ENCODE measurements around the gene RANBP9.

GRCh38 chr6:13575377-13575775, 136.3 kb downstream of the RANBP9 start:
- TF ChIP-seq YY1 (IDR thresholded peaks at IDR 0.05; ENCODE audit: insufficient read depth, insufficient read length) (no peak), ZNF274 (IDR thresholded peaks at IDR 0.05; ENCODE audit: low read depth, low read length) (no peak)
